ENCODE results near the gene SBK1. TPM values are rescaled to one million over a fixed set of nuclear protein-coding genes. Genes with fewer than 3 reads are reported as not detected.
"Not testable (repeated sequence)": the region's sequence is repeated elsewhere in the genome, so short reads cannot be mapped to it uniquely, and the experiment has no call there.

SBK1 gene
- total RNA-seq, 1 donor from 2014 or later = under 0.01 TPM

GRCh38 chr16:28321700-28322411 lies 29.5 kb downstream of the SBK1 start:
- DNase-seq (ENCODE audit: low read depth) (peak; percentile 13), FAIRE-seq (no peak)
- no peaks in the 10 kb centered on the region for H3K36me3 ChIP-seq (ENCODE audit: control insufficient read depth, insufficient read depth, low read length)
- H3K27me3 ChIP-seq (ENCODE audit: control insufficient read depth, insufficient read depth, low read length) = no peaks in the 10 kb centered on the region
- peak; percentile 95 for TF ChIP-seq CTCF (IDR thresholded peaks at IDR 0.05; ENCODE audit: insufficient read depth, low read length, severe bottlenecking)
- no peak overlapping the region for H3K4me3 ChIP-seq (ENCODE audit: low read depth, low read length)

- Histone ChIP-seq H3K36me3 (ENCODE audit: control insufficient read depth, insufficient read depth, low read length) (no peaks in the 10 kb centered on the region), H3K4me3 (ENCODE audit: low read depth, low read length) (no peak overlapping the region), H3K27me3 (ENCODE audit: control insufficient read depth, insufficient read depth, low read length) (no peaks in the 10 kb centered on the region)
- FAIRE-seq (no peak), DNase-seq (ENCODE audit: low read depth) (peak; percentile 67)
- TF ChIP-seq CTCF (IDR thresholded peaks at IDR 0.05; ENCODE audit: insufficient read depth, low read length, severe bottlenecking) = no peak
These were observed 32.0 kb downstream of the SBK1 start for GRCh38 chr16:28324235-28324886.

- Histone ChIP-seq H3K4me3 (ENCODE audit: low read depth, low read length) (no peak overlapping the region), H3K27me3 (ENCODE audit: control insufficient read depth, insufficient read depth, low read length) (no peaks in the 10 kb centered on the region), H3K36me3 (ENCODE audit: control insufficient read depth, insufficient read depth, low read length) (no peaks in the 10 kb centered on the region)
- no peak for TF ChIP-seq CTCF (IDR thresholded peaks at IDR 0.05; ENCODE audit: insufficient read depth, low read length, severe bottlenecking)
- FAIRE-seq (no peak), DNase-seq (ENCODE audit: low read depth) (no peak)
These were observed 32.6 kb downstream of the SBK1 start for GRCh38 chr16:28324887-28325279.

- Histone ChIP-seq H3K4me3 (ENCODE audit: low read depth, low read length) (no peak overlapping the region), H3K27me3 (ENCODE audit: control insufficient read depth, insufficient read depth, low read length) (no peaks in the 10 kb centered on the region), H3K36me3 (ENCODE audit: control insufficient read depth, insufficient read depth, low read length) (no peaks in the 10 kb centered on the region)
- peak; percentile 87 for TF ChIP-seq CTCF (IDR thresholded peaks at IDR 0.05; ENCODE audit: insufficient read depth, low read length, severe bottlenecking)
- FAIRE-seq (no peak), DNase-seq (ENCODE audit: low read depth) (peak; percentile 31)
These were observed 34.7 kb downstream of the SBK1 start for GRCh38 chr16:28326881-28327610.

- H3K4me3 ChIP-seq (ENCODE audit: low read depth, low read length); H3K36me3 ChIP-seq (ENCODE audit: control insufficient read depth, insufficient read depth, low read length); FAIRE-seq; H3K27me3 ChIP-seq (ENCODE audit: control insufficient read depth, insufficient read depth, low read length): not testable (repeated sequence)
- peak; percentile 26 for DNase-seq (ENCODE audit: low read depth)
These were observed 37.9 kb downstream of the SBK1 start for GRCh38 chr16:28330232-28330631.

- not testable (repeated sequence) for FAIRE-seq; H3K27me3 ChIP-seq (ENCODE audit: control insufficient read depth, insufficient read depth, low read length); H3K4me3 ChIP-seq (ENCODE audit: low read depth, low read length); H3K36me3 ChIP-seq (ENCODE audit: control insufficient read depth, insufficient read depth, low read length)
- DNase-seq (ENCODE audit: low read depth) = peak; percentile 39
These were observed 38.7 kb downstream of the SBK1 start for GRCh38 chr16:28330981-28331380.

GRCh38 chr16:28332632-28333031 lies 40.3 kb downstream of the SBK1 start:
- H3K4me3 ChIP-seq (ENCODE audit: low read depth, low read length); DNase-seq (ENCODE audit: low read depth); FAIRE-seq; H3K36me3 ChIP-seq (ENCODE audit: control insufficient read depth, insufficient read depth, low read length); H3K27me3 ChIP-seq (ENCODE audit: control insufficient read depth, insufficient read depth, low read length): not testable (repeated sequence)

- H3K4me3 ChIP-seq (ENCODE audit: low read depth, low read length); H3K27me3 ChIP-seq (ENCODE audit: control insufficient read depth, insufficient read depth, low read length); DNase-seq (ENCODE audit: low read depth); FAIRE-seq; H3K36me3 ChIP-seq (ENCODE audit: control insufficient read depth, insufficient read depth, low read length): not testable (repeated sequence)
These were observed 43.4 kb downstream of the SBK1 start for GRCh38 chr16:28335678-28336077.

GRCh38 chr16:28336940-28337710 lies 44.8 kb downstream of the SBK1 start:
- DNase-seq (ENCODE audit: low read depth) = peak; percentile 76

More at GRCh38 chr16:28336940-28337710, 44.8 kb downstream of the SBK1 start:
- FAIRE-seq; H3K36me3 ChIP-seq (ENCODE audit: control insufficient read depth, insufficient read depth, low read length); H3K4me3 ChIP-seq (ENCODE audit: low read depth, low read length); H3K27me3 ChIP-seq (ENCODE audit: control insufficient read depth, insufficient read depth, low read length): not testable (repeated sequence)

Data from bronchial epithelial cell (primary cell).